CD4-positive, alpha-beta T cell treated with Interleukin-12 subunit alpha and Interleukin-12 subunit beta, for 1 hour (primary cell): ENCODE results near the gene THAP9.
"Not testable (repeated sequence)": the region's sequence is repeated elsewhere in the genome, so short reads cannot be mapped to it uniquely, and the experiment has no call there.

ENCODE experiments used
- DNase-seq: peaks from one replicate; pipeline ENCODE4 v3.0.0-alpha.2; 2020

Gene THAP9

GRCh38 chr4:82900411-82901182 is at the start of gene THAP9:
Gene THAP9, plus strand, starts transcription at chr4:82900735. Its CDS starts 68 bp downstream, at chr4:82900803.
- peak; percentile 99 for DNase-seq

GRCh38 chr4:82851318-82851717 is 49.2 kb upstream of the THAP9 start:
- DNase-seq, result no peak

GRCh38 chr4:82851885-82852750 is 48.4 kb upstream of the THAP9 start:
- DNase-seq, result peak; percentile 48

GRCh38 chr4:82852751-82853285 is 47.7 kb upstream of the THAP9 start:
- DNase-seq, result no peak

- DNase-seq, result not testable (repeated sequence)
These were observed 40.0 kb upstream of the THAP9 start for GRCh38 chr4:82860487-82860886.

- DNase-seq, result no peak
These were observed 39.0 kb upstream of the THAP9 start for GRCh38 chr4:82861529-82861928.

GRCh38 chr4:82864336-82864979 is 36.1 kb upstream of the THAP9 start:
- DNase-seq, result no peak

GRCh38 chr4:82865592-82865991 is 34.9 kb upstream of the THAP9 start:
- peak; percentile 52 for DNase-seq

- not testable (repeated sequence) for DNase-seq
These were observed 34.5 kb upstream of the THAP9 start for GRCh38 chr4:82866033-82866432.

GRCh38 chr4:82866706-82867385 is 33.7 kb upstream of the THAP9 start:
- no peak for DNase-seq

- no peak for DNase-seq
These were observed 32.0 kb upstream of the THAP9 start for GRCh38 chr4:82868572-82868971.

GRCh38 chr4:82885410-82885809 is 15.1 kb upstream of the THAP9 start:
- DNase-seq, result no peak

GRCh38 chr4:82886147-82886942 is 14.2 kb upstream of the THAP9 start:
- DNase-seq, result no peak

GRCh38 chr4:82889287-82889686 is 11.2 kb upstream of the THAP9 start:
- no peak for DNase-seq

GRCh38 chr4:82890528-82890900 is 10.0 kb upstream of the THAP9 start:
- DNase-seq, result no peak

- DNase-seq, result peak; percentile 97
These were observed 9.4 kb upstream of the THAP9 start, which contains the start of gene SEC31A for GRCh38 chr4:82890901-82891706. Gene SEC31A, minus strand, starts transcription at chr4:82891153. Its CDS starts 9,217 bp downstream, at chr4:82881936.

- no peak for DNase-seq
These were observed 8.6 kb upstream of the THAP9 start for GRCh38 chr4:82891707-82892466.

- no peak for DNase-seq
These were observed 8.1 kb upstream of the THAP9 start for GRCh38 chr4:82892467-82892802.

GRCh38 chr4:82893942-82894341 is 6.6 kb upstream of the THAP9 start:
- no peak for DNase-seq

GRCh38 chr4:82896755-82897154 is 3.8 kb upstream of the THAP9 start:
- DNase-seq, result no peak
